Endothelial cell of umbilical vein (primary cell): ENCODE measurements around the gene RHOF. TPM values are rescaled to one million over a fixed set of nuclear protein-coding genes. Genes with fewer than 3 reads are reported as not detected.

ENCODE experiments used
- BruUV-seq: library from RNA; stranded (reverse); fragments of 400-500 nt; replicated peaks from 2 replicates; lab custom pipeline; 2021; lab: Mats Ljungman, UMichigan
- CTCF ChIA-PET: fragments of 300-600, 350-600 bp; sonication (Branson Sonifier 250); formaldehyde crosslinking; loops from one replicate; lab custom pipeline; 2021; ENCODE audit warnings: antibody characterized with exemption, inconsistent platforms; lab: Charles Lee
- POLR2A ChIA-PET: fragments of 300-600, 350-600 bp; sonication (Branson Sonifier 250); formaldehyde crosslinking; loops from one replicate; lab custom pipeline; 2021; ENCODE audit warnings: antibody characterized with exemption, inconsistent platforms; lab: Charles Lee
- DNase-seq: peaks from one replicate; pipeline ENCODE4 v3.0.0-alpha.2; 2011; ENCODE audit warnings: low read depth, low spot score
- FAIRE-seq: peaks from 2 replicates; lab custom pipeline; 2011; peaks lifted over from hg19 to GRCh38; lab: Jason Lieb, UNC
- H2AFZ ChIP-seq: 2 replicates; pipeline ENCODE4 v1.6.0; 2012; ENCODE audit warnings: low read depth, low read length, control low read depth, inconsistent platforms
- H3K27ac ChIP-seq: 2 replicates; pipeline ENCODE4 v1.5.1; 2011; ENCODE audit warnings: low read depth, mild to moderate bottlenecking, control low read depth, low read length, moderate library complexity; ENCODE audit not compliant: insufficient read depth
- H3K27me3 ChIP-seq, 2 experiments: 2 replicates each; pipeline versions ENCODE4 v1.6.0 to v1.6.1; 2011; ENCODE audit warnings: low read length in 2 of 2, mixed read lengths in 1 of 2; ENCODE audit not compliant: control insufficient read depth in 2 of 2, insufficient read depth in 2 of 2
- H3K36me3 ChIP-seq, 2 experiments: 2 replicates in 1 of 2; 3 replicates in 1 of 2; pipeline ENCODE4 v1.5.1; 2011; ENCODE audit warnings: low read length in 2 of 2, mild to moderate bottlenecking in 1 of 2, moderate library complexity in 1 of 2; ENCODE audit not compliant: control insufficient read depth in 2 of 2, insufficient read depth in 2 of 2; ENCODE audit errors: extremely low read depth in 1 of 2
- H3K4me1 ChIP-seq: 3 replicates; pipeline ENCODE4 v1.5.1; 2011; ENCODE audit warnings: mild to moderate bottlenecking, low read length; ENCODE audit not compliant: control insufficient read depth, insufficient read depth; ENCODE audit errors: extremely low read depth
- H3K4me2 ChIP-seq: 2 replicates; pipeline ENCODE4 v1.6.1; 2011; ENCODE audit warnings: low read length, control low read depth, mixed read lengths; ENCODE audit not compliant: insufficient read depth
- H3K4me3 ChIP-seq, 3 experiments: fragments of 200-600 bp in 1 of 3; sonication (generic), shearing (Covaris generic) in 1 of 3; replicated peaks in 1 of 3; 2 replicates each; pipeline ENCODE4 v1.5.1; 2011 to 2016; ENCODE audit warnings: control low read depth in 3 of 3, low read length in 3 of 3, mild to moderate bottlenecking in 2 of 3, inconsistent platforms in 1 of 3, low read depth in 1 of 3, moderate library complexity in 1 of 3; ENCODE audit not compliant: insufficient read depth in 1 of 3
- H3K79me2 ChIP-seq: 2 replicates; pipeline ENCODE4 v1.6.0; 2012; ENCODE audit warnings: low read length, inconsistent platforms; ENCODE audit not compliant: control insufficient read depth, insufficient read depth
- H3K9ac ChIP-seq: replicated peaks from 2 replicates; pipeline ENCODE3; 2011; ENCODE audit warnings: low read length, control low read depth; ENCODE audit not compliant: insufficient read depth; ENCODE audit errors: extremely low read depth
- H3K9me1 ChIP-seq: replicated peaks from 3 replicates; pipeline ENCODE4 v1.6.0; 2011; ENCODE audit warnings: mild to moderate bottlenecking, low read length; ENCODE audit not compliant: control insufficient read depth, insufficient read depth; ENCODE audit errors: extremely low read depth
- H3K9me3 ChIP-seq: replicated peaks from 2 replicates; pipeline ENCODE4 v1.5.1; 2012; ENCODE audit warnings: low read length, inconsistent platforms; ENCODE audit not compliant: control insufficient read depth, insufficient read depth
- H4K20me1 ChIP-seq: replicated peaks from 2 replicates; pipeline ENCODE3; 2011; ENCODE audit warnings: mild to moderate bottlenecking, low read length; ENCODE audit not compliant: control insufficient read depth, insufficient read depth; ENCODE audit errors: extremely low read depth
- EZH2 ChIP-seq: IDR thresholded peaks from 2 replicates; pipeline ENCODE4 v1.6.1; 2012; ENCODE audit warnings: borderline replicate concordance, low read depth, mild to moderate bottlenecking, moderate library complexity, low read length, inconsistent platforms; ENCODE audit not compliant: severe bottlenecking
- FOS ChIP-seq: IDR thresholded peaks from 2 replicates; pipeline ENCODE4 v1.6.1; 2011; ENCODE audit warnings: mild to moderate bottlenecking, low read length, moderate library complexity, borderline replicate concordance; ENCODE audit not compliant: insufficient read depth
- GATA2 ChIP-seq: IDR thresholded peaks from 2 replicates; pipeline ENCODE4 v1.7.0; 2011; ENCODE audit warnings: low read depth, mild to moderate bottlenecking, moderate library complexity, mixed read lengths, low read length; ENCODE audit not compliant: insufficient read length, insufficient read depth
- JUN ChIP-seq: IDR thresholded peaks from 2 replicates; pipeline ENCODE4 v1.6.1; 2011; ENCODE audit warnings: borderline replicate concordance, low read depth; ENCODE audit not compliant: insufficient read length, insufficient read depth
- MYC ChIP-seq: IDR thresholded peaks from one replicate; pipeline ENCODE4 v1.6.1; 2011; ENCODE audit warnings: mild to moderate bottlenecking, low read depth, low read length
- POLR2A ChIP-seq: IDR thresholded peaks from 2 replicates; pipeline ENCODE4 v1.6.1; 2012; ENCODE audit warnings: low read depth, mild to moderate bottlenecking, control low read depth, low read length
- POLR2AphosphoS5 ChIP-seq: IDR thresholded peaks from 2 replicates; pipeline ENCODE4 v1.6.1; 2012; ENCODE audit warnings: low read depth, mild to moderate bottlenecking, control low read depth, low read length, moderate library complexity; ENCODE audit not compliant: insufficient read depth
- dilution Hi-C: fragments of 300-500 bp; cut with MboI; formaldehyde crosslinking; loops from one replicate; pipeline ENCODE4 v1.15.0; 2019; ENCODE audit warnings: low sequenced_read_pairs; ENCODE audit not compliant: extremely low pct_ligation_motif_present
- intact Hi-C: fragments of 100-400 bp; cut with micrococcal nuclease; formaldehyde crosslinking; loops from one replicate; pipeline ENCODE4 v1.10.0; 2022
- polyA plus RNA-seq, 4 experiments: library from polyadenylated mRNA; depleted of rRNA in 3 of 4; stranded (reverse) in 3 of 4; unstranded in 1 of 4; fragments of >200 nt; gene quantifications; 2 replicates each; pipeline versions ENCODE4 v1.2.1 to v1.2.3, GENCODE V29; 2011 to 2012; ENCODE audit warnings: missing spikeins in 1 of 4
- total RNA-seq: library from RNA; stranded (reverse); gene quantifications from 2 replicates; pipeline ENCODE4 v1.2.3, GENCODE V29; 2021
- TF ChIP-seq, protein P1 (sequence below): IDR thresholded peaks from 2 replicates; pipeline ENCODE4 v1.6.1; 2011; ENCODE audit not compliant: insufficient read depth, insufficient read length
- TF ChIP-seq, protein P2 (sequence below), 2 donors: IDR thresholded peaks; 1 replicate in 1 of 2; 2 replicates in 1 of 2; pipeline ENCODE4 v1.5.1; 2011; ENCODE audit warnings: low read length in 2 of 2, mild to moderate bottlenecking in 2 of 2, moderate library complexity in 2 of 2, control low read depth in 1 of 2, inconsistent platforms in 1 of 2, low read depth in 1 of 2; ENCODE audit not compliant: insufficient read depth in 1 of 2; ENCODE audit errors: extremely low read depth in 1 of 2

Gene RHOF
- total and polyA plus RNA-seq, 2 donors (not counting 3 experiments of a cell fraction or from before 2014, with no cell fraction given): 9.3 to 22.3 TPM

DNA sequence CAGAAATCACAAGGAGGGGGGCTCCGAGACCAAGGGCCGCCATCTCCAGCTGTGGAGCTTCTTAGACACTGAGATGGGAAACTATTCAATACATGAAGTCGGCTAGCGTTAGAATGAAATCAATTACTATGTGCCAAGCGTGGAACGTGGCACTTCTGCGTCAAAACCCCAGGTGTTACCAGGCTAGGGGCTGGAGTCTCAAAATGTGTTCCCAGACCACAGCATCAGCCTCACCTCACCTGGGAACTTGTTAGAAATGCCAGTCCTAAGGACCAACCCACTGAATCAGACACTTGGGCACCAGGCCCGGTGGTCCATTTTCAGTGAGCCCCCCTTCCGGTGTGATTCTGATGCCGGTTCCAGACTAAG lies 5.3 kb upstream of the RHOF start:
- TF ChIP-seq POLR2AphosphoS5 (no peak), MYC (no peak), GATA2 (no peak), EZH2 (no peak), JUN (no peak), FOS (no peak), POLR2A (no peak)
- TF ChIP-seq, protein P1, sequence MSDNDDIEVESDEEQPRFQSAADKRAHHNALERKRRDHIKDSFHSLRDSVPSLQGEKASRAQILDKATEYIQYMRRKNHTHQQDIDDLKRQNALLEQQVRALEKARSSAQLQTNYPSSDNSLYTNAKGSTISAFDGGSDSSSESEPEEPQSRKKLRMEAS: no peak
- TF ChIP-seq, protein P2, sequence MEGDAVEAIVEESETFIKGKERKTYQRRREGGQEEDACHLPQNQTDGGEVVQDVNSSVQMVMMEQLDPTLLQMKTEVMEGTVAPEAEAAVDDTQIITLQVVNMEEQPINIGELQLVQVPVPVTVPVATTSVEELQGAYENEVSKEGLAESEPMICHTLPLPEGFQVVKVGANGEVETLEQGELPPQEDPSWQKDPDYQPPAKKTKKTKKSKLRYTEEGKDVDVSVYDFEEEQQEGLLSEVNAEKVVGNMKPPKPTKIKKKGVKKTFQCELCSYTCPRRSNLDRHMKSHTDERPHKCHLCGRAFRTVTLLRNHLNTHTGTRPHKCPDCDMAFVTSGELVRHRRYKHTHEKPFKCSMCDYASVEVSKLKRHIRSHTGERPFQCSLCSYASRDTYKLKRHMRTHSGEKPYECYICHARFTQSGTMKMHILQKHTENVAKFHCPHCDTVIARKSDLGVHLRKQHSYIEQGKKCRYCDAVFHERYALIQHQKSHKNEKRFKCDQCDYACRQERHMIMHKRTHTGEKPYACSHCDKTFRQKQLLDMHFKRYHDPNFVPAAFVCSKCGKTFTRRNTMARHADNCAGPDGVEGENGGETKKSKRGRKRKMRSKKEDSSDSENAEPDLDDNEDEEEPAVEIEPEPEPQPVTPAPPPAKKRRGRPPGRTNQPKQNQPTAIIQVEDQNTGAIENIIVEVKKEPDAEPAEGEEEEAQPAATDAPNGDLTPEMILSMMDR (IDR thresholded peaks at IDR 0.05; ENCODE audit: extremely low read depth in 1 of 2, insufficient read depth in 1 of 2, low read depth in 1 of 2, low read length in 2 of 2): no peak
- Histone ChIP-seq H3K9me1 (no peaks in the 10 kb centered on the region), H3K9me3 (no peaks in the 10 kb centered on the region), H3K27me3 (no peaks in the 10 kb centered on the region), H4K20me1 (no peaks in the 10 kb centered on the region), H3K4me2 (peak overlapping the region; percentile 27), H3K4me1 (peaks cover 41% of the 10 kb centered on the region), H2AFZ (no peak overlapping the region), H3K4me3 (peak overlapping the region in 2 of 3 experiments; percentile 15 to 79), H3K79me2 (peaks cover 42% of the 10 kb centered on the region), H3K27ac (peak overlapping the region; percentile 27), H3K36me3 (peaks cover 2 to 16% of the 10 kb centered on the region in 2 experiments), H3K9ac (no peak overlapping the region)
- FAIRE-seq (no peak), DNase-seq (no peak)
- BruUV-seq: no TSS peak
- POLR2A ChIA-PET: interaction anchor here (5.7 kb wide), 1 partner anchor 13 kb away, joined by 37 read pairs; no protein-coding TSS in a partner anchor
- dilution Hi-C loops: no loop called here
- intact Hi-C loops: loop anchor here (5.0 kb wide), 1 partner anchor 171 kb away; the partner anchor contains the start of gene ORAI1
- CTCF ChIA-PET: interaction anchor here (1.2 to 12.7 kb wide), 2 partner anchors 9 to 90 kb away, joined by 6 to 774 read pairs; partner anchors contain the start of genes PSMD9 and SETD1B
